Iris pigment epithelial cell (primary cell): ENCODE measurements around the gene CLCNKB.
"Not testable (repeated sequence)": the region's sequence is repeated elsewhere in the genome, so short reads cannot be mapped to it uniquely, and the experiment has no call there.

ENCODE experiments used
- DNase-seq: peaks from one replicate; pipeline ENCODE4 v3.0.0-alpha.2; 2011; ENCODE audit warnings: low read depth

The CLCNKB gene

GRCh38 chr1:16043521-16043920 is at the start of gene CLCNKB:
Gene CLCNKB, plus strand, starts transcription at chr1:16043782. Its CDS starts 711 bp downstream, at chr1:16044493.
- no peak for DNase-seq

DNA sequence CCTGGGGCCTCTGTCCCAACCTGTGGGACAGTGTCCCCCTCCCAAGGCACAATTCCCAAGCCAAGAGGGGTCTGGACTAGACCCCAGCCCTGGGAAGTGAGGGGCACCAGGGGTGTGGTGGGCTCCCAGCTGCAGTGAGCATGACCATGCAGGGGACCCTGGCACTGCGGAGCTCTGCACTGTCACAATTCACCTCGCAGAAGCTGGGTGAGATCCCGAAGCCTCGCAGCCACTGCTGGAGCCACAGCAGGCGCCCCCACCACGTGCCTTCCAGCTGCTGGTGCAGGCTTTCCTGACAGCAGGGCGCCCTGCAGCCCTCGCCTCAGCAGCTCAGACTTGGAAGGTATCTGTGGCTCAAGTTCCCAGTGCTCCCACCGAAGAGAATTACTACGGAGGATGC is 49.5 kb upstream of the CLCNKB start:
- no peak for DNase-seq

- DNase-seq, result peak; percentile 69
These were observed 48.8 kb upstream of the CLCNKB start for GRCh38 chr1:15994590-15995351.

- DNase-seq, result no peak
These were observed 46.5 kb upstream of the CLCNKB start for GRCh38 chr1:15997076-15997585.

DNA sequence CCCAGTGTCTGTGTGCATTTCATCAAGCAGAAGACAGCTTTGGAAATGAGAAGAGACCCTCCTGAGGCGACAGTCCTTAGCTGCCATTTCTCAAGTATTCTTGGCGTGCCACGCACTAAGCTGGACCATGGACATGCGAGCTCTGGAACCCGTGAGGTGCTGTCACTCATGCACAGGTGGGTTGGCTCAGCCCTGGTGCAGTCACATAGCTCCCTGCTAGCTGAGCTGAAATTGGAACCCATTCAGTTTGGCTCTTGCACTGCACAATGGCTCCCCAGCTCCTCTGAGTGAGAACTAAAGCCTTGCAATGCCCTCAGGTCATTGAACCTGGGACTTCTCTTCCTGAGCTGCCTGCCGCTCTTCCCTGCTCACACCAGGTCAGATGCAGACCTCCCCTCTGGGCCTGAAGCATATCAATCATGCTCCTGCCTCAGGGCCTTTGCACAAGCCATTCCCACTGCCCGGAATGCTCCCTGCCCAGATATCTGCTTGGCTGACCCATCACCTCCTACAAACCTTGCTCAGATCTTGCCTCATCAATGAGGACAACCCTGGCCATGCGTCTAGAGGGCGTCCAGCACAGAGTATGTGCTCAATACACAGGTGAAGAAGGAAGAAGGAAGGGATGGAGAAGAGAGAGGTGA is 45.8 kb upstream of the CLCNKB start:
- DNase-seq, result no peak

GRCh38 chr1:15998929-15999328 is 44.7 kb upstream of the CLCNKB start:
- DNase-seq, result no peak

DNA sequence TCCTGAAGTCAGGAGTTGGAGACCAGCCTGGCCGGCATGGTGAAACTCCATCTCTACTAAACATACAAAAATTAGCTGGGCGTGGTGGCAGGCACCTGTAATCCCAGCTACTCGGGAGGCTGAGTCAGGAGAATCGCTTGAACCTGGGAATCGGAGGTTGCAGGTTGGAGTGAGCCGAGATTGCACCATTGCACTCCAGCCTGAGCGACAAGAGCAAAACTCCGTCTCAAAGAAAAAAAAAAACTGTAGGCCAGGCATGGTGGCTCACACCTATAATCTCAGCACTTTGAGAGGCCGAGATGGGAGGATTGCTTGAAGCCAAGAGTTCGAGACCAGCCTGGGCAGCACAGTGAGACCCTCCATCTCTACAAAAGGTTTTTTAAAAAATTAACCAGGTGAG is 42.3 kb upstream of the CLCNKB start:
- not testable (repeated sequence) for DNase-seq

GRCh38 chr1:16005597-16005996 is 38.0 kb upstream of the CLCNKB start:
- no peak for DNase-seq

DNA sequence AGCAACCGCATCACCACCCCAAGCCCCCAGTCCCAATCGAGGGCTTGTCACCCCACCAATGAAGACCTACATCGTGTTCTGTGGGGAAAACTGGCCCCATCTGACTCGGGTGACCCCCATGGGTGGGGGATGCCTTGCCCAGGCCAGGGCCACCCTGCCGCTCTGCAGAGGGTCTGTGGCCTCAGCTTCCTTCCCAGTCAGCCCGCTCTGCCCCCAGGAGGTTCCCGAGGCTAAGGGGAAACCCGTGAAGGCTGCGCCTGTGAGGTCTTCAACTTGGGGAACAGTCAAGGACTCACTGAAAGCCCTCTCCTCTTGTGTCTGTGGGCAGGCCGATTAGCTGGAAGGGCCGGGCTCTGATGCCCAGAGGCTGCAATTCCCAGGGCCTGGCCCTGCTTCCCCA is 37.6 kb upstream of the CLCNKB start:
- DNase-seq, result no peak

GRCh38 chr1:16006552-16007485 is 36.8 kb upstream of the CLCNKB start:
- DNase-seq, result peak; percentile 49

DNA sequence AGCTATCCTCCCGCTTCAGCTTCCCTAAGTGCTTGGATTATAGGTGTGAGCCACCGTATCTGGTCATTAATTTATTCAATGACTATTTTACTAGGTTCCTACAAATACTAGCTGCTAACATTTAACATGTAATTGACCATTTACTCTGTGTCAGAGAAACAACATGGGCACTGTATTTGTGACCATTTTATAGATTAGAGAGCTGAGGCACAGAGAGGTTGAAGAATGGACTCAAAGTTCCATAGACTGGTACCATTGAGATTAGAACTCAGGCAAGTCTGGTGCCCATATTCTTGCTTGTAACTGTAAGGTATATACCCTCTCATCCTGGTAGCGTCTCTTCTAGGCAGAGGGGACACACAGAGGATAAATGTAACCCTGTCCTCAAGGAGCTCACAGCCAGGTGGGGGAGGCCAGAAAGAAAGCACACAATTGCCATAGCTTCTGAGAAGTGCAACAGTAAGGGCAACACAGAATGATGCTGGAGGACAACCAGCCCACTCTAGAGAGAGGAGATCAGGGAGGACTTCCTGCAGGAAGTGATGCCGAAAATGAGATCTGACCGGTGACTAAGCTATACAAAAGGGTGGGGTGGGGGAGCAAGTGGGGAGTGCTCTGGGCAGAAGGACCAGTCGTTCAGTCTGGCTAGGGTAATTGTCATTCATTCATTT is 35.8 kb upstream of the CLCNKB start:
- no peak for DNase-seq

- peak; percentile 58 for DNase-seq
These were observed 34.5 kb upstream of the CLCNKB start for GRCh38 chr1:16009030-16009460.

DNA sequence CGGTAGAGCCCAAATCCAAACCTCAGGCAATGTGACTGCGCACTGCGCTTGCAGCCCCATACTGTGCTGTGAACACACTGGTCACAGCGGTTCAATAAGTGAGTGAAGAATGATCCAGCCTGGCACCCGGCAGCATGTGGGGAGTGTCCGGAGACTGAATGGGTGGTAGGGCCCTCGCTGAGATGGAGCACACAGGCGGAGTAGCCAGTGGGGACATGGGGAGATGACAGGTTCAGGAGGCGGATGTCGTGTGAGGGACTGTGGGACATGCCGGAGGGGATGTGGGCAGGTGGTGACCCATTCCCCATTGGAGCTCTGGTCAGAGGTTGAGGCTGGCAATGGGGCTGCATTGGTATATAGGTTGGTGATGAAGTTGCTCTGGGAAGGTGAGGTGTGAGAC is 33.9 kb upstream of the CLCNKB start:
- DNase-seq, result no peak

DNA sequence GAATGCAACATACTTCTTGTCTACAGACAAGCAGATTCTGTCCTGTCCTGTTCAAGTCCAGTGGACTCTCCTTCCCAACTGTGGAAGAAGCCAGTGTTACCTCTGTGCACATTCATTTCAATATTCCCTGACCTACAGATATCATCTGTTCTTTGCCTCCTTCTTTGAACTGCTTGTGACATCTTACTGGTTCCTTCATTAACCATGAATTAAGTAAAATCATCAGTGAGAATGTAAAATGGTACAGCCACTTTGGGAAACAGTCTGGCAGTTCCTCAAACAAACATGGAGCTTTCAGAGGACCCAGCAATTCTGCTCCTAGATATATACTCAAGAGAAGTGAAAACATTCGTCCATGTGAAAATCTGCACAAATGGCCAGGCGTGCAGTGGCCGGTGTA is 32.7 kb upstream of the CLCNKB start:
- DNase-seq, result no peak

DNA sequence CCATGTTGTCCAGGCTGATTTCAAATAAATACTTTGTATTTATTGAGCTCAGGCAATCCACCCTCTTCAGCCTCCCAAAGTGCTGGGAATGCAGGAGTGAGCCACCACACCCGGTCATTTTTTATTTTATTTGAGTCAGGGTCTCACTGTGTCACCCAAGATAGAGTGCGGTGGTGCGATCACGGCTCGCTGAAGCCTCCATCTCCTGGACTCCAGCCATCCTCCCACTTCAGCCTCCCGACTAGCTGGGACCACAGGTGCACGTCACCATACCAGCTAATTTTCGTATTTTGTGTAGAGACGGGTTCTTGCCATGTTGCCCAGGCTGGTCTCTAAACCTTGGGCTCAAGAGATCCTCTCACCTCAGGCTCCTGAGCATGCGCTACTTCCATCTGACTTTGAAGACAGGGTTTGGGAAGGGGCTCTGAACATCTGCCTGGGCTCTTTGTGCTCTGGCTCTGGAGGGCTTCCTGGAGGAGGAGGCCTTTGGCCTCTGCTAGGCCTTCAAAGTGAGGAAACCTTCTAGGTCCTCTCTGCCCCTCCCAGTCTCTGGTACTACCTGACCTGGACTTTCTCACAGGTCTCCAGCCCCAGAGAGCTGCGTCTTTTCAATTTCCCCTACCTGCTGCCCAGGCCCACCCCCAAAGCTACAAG is 31.5 kb upstream of the CLCNKB start:
- DNase-seq, result no peak

DNA sequence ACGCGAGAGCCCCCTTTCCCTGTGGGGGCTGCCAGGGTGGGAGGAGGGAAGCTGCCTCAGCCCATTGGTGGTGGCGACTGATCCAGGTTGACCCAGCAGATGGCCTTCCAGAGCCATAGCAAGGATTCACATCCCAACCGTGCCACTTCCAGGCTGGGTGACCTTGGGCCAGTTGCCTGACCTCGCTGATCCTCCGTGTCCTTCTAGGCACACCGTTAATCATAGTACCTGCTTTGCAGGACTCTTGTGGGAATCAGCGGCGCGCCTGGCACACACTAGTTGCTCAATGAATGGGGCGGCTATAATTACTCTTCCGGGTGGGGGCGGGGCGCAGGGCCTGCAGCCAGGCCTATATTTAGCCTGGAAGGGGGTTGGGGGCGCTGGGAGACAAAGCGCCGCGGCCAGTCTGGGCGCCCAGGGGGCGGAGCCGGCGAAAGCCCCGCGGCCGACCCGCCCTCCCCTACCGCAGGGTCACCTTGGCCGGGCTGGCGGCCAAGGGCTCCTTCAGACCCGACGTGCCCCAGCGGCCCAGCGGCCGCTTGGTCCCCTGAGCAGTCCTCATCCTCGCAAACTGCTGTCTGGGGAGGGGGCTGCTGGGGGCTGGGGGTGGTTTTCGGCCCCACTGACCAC is 30.9 kb upstream of the CLCNKB start:
- peak; percentile 73 for DNase-seq

DNA sequence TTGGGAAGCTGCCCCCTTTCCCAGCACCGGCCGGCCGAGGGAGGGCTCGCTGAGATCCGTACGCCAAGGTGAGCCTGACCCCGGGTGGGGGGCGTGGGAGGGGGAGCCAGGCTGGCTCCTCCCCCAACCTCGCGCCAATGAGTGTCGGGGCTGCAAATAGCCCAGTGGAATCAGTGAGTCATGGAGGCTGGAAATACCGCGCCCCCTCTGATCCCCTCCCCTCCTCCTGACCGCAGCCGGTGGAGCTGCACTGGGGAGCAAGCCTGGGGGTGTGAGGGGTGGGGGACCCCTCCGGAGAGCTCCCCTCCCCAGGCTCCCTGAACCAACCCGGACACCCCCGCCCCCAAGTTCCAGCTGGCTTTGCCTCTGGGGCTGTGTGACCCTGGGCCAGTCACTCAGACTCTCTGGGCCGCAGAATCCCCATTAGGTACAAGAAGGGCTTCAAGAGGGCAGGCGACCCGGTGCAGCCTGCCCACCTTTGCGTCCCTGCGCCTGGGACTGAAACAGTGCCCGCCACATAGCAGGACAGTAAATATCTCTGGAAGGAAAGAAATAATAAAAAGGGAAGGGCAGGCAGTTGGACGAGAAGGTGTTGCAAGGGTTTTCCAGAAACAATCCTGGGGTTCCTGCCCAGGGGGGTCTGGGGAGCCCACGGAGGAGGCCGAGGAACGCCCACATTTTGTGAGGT is 30.2 kb upstream of the CLCNKB start:
- DNase-seq, result peak; percentile 82

- DNase-seq, result no peak
These were observed 29.7 kb upstream of the CLCNKB start for GRCh38 chr1:16013908-16014258.

- no peak for DNase-seq
These were observed 28.8 kb upstream of the CLCNKB start for GRCh38 chr1:16014509-16015482.
